GM18909 (cell line): ENCODE results near the gene ARHGAP28.

Experiments used
- ATAC-seq: cut with Tn5 transposase; IDR thresholded peaks from one replicate; pipeline ENCODE4 v1.9.1; 2021; ENCODE audit warnings: mild to moderate bottlenecking; ENCODE audit not compliant: unreplicated experiment, poor library complexity

The ARHGAP28 gene

GRCh38 chr18:6857300-6857699 lies 127.8 kb downstream of the ARHGAP28 start:
- no peak for ATAC-seq

GRCh38 chr18:6859676-6860422 lies 130.3 kb downstream of the ARHGAP28 start:
- ATAC-seq: no peak

GRCh38 chr18:6860804-6861448 lies 131.4 kb downstream of the ARHGAP28 start:
- no peak for ATAC-seq

GRCh38 chr18:6865251-6865650 lies 135.7 kb downstream of the ARHGAP28 start:
- no peak for ATAC-seq

- ATAC-seq: no peak
Measured at GRCh38 chr18:6866552-6867085, 137.1 kb downstream of the ARHGAP28 start.

- ATAC-seq: no peak
Measured at GRCh38 chr18:6868033-6868432, 138.5 kb downstream of the ARHGAP28 start.

- ATAC-seq: no peak
Measured at GRCh38 chr18:6871566-6871965, 142.1 kb downstream of the ARHGAP28 start.

- no peak for ATAC-seq
Measured at GRCh38 chr18:6873040-6873751, 143.7 kb downstream of the ARHGAP28 start.

GRCh38 chr18:6874315-6874714 lies 144.8 kb downstream of the ARHGAP28 start:
- no peak for ATAC-seq

- no peak for ATAC-seq
Measured at GRCh38 chr18:6875749-6876148, 146.2 kb downstream of the ARHGAP28 start.

GRCh38 chr18:6876641-6877041 lies 147.1 kb downstream of the ARHGAP28 start:
- no peak for ATAC-seq

GRCh38 chr18:6877288-6877687 lies 147.8 kb downstream of the ARHGAP28 start:
- ATAC-seq: no peak

GRCh38 chr18:6878556-6879297 lies 149.2 kb downstream of the ARHGAP28 start:
- no peak for ATAC-seq

GRCh38 chr18:6879508-6880195 lies 150.1 kb downstream of the ARHGAP28 start:
- ATAC-seq: no peak

GRCh38 chr18:6881034-6881820 lies 151.7 kb downstream of the ARHGAP28 start:
- no peak for ATAC-seq

GRCh38 chr18:6882401-6882800 lies 152.9 kb downstream of the ARHGAP28 start:
- no peak for ATAC-seq

- ATAC-seq: no peak
Measured at GRCh38 chr18:6885006-6885481, 155.5 kb downstream of the ARHGAP28 start.

GRCh38 chr18:6885992-6886796 lies 156.7 kb downstream of the ARHGAP28 start:
- ATAC-seq: no peak
